Fibroblast of mammary gland (primary cell): ENCODE results near the gene LUZP2.

ENCODE experiments used
- DNase-seq: peaks from one replicate; pipeline ENCODE4 v3.0.0-alpha.2; 2010; ENCODE audit warnings: low read depth
- H3K4me3 ChIP-seq: 2 replicates; pipeline ENCODE4 v1.5.1; 2011; ENCODE audit warnings: low read depth, mild to moderate bottlenecking, low read length, moderate library complexity; ENCODE audit not compliant: control insufficient read depth
- TF ChIP-seq, protein P1 (sequence below): conservative IDR thresholded peaks from 2 replicates; pipeline ENCODE4 v1.5.1; 2011; ENCODE audit warnings: low read depth, low read length, inconsistent platforms; ENCODE audit not compliant: control insufficient read depth, insufficient read depth

The LUZP2 gene

DNA sequence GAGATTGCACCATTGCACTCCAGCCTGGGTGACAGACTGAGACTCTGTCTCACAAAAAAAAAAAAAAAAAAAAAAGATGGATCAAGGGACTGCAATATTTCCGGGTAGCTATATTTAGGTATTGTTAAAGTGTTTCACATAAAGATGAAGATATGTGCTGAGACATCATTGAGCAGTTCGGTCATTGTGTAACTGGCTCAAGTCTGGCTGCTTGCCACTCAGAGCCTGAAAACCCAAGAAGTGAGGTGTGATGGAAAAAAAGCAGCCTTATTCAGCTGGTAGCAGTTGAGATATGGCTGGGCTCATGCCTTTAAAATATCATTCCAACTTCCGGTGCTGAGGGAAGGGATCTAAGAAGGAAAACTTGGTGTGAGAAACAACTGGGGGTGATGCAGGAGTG is 46.9 kb downstream of the LUZP2 start:
- TF ChIP-seq, protein P1, sequence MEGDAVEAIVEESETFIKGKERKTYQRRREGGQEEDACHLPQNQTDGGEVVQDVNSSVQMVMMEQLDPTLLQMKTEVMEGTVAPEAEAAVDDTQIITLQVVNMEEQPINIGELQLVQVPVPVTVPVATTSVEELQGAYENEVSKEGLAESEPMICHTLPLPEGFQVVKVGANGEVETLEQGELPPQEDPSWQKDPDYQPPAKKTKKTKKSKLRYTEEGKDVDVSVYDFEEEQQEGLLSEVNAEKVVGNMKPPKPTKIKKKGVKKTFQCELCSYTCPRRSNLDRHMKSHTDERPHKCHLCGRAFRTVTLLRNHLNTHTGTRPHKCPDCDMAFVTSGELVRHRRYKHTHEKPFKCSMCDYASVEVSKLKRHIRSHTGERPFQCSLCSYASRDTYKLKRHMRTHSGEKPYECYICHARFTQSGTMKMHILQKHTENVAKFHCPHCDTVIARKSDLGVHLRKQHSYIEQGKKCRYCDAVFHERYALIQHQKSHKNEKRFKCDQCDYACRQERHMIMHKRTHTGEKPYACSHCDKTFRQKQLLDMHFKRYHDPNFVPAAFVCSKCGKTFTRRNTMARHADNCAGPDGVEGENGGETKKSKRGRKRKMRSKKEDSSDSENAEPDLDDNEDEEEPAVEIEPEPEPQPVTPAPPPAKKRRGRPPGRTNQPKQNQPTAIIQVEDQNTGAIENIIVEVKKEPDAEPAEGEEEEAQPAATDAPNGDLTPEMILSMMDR: no peak
- DNase-seq: no peak
- H3K4me3 ChIP-seq: no peak overlapping the region

DNA sequence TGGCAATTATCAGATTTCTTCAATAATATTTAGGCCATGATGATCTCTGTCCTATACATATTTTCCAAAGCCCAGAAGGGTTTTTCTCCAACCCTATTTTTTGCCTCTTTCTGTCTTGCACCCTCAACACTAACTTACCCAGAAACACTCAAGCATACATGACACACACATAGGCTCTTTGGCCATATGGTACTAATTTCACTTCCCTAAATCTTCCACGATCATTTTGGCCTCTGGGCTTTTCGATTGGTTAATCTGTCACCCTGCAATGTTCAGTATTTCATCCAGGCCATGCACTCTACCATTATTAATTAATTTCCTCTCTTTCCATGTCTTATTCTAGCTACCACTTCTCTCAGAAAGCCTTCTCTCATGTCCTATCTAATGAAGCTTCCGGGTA is 59.8 kb downstream of the LUZP2 start:
- DNase-seq: no peak
- no peak overlapping the region for H3K4me3 ChIP-seq
- TF ChIP-seq, protein P1: no peak

DNA sequence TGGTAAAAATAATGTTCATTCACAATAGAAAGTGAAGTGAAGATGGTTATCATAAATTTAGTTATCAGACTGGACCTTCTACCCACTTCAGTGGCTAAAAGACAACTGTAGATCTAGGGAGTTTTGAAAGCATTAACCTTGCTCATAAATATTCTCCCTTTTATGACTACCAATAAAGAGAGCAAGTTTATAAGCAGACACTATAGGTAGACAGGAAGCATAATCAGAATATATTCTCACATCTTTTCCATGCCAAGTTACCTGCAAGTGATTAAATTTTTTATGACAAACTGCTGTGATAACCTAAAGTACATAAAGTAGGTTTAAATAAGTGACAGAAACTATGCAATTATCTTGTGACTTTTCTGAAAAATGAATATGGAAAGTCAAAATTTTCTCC is 62.5 kb downstream of the LUZP2 start:
- H3K4me3 ChIP-seq: no peak overlapping the region
- no peak for DNase-seq
- TF ChIP-seq, protein P1: no peak

DNA sequence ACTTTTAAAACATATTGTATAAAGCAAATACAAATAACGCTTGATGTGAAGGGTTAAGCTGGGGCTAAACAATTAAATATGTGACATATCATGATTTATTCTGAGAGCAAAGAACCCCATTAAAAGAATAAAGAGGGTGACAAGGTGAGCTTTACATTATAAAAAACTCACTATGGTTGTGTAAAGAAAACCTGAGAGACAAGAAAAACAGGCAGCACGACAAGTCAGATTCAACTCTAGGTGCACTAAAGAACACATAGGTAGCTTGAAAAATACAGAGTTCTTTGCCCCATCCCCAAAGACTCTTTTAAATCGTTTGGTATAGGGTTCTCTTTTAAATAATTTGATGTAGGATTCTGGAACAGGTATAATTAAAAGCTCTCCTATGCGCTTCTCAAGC is 63.5 kb downstream of the LUZP2 start:
- TF ChIP-seq, protein P1: no peak
- no peak overlapping the region for H3K4me3 ChIP-seq
- no peak for DNase-seq

DNA sequence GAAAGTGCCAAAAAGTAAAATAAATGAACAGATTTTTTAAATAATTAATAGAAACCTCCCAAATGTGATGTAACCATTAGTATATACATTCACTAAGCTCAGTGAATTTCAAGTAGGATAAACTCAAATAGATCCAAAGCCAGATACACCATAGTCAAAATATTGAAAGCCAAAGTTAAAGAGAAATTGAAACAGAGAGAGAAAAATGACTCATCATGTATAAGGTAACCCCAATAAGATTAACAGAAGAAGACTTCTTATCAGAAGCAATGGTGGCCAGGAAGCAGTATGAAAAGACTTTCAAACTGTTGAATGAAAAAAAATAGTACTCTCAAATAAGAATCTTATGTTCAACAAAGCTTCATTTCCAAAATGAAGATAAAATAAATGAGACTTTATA is 70.5 kb downstream of the LUZP2 start:
- DNase-seq: no peak
- TF ChIP-seq, protein P1: no peak

DNA sequence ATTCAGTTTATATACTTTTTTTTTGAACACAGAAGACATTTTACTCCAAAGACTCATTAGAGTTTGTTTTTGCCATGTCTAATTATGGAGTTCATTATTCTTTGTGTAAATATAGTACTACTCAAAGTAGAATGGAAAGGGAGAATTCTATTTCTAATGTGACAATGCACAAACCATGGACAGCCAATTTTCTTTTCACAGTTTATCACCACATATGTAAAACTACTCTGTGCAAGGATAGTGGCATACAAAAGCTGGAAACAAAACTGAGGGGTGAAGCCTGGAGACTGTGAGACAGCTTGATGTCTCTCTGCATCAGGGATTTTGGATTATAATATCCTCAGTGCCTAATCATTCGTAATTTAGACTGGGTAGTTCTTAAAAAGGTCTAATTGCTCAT is 75.5 kb downstream of the LUZP2 start:
- TF ChIP-seq, protein P1: no peak
- DNase-seq: no peak
- no peak overlapping the region for H3K4me3 ChIP-seq

More for the DNA sequence above, 70.5 kb downstream of the LUZP2 start:
- no peak overlapping the region for H3K4me3 ChIP-seq

DNA sequence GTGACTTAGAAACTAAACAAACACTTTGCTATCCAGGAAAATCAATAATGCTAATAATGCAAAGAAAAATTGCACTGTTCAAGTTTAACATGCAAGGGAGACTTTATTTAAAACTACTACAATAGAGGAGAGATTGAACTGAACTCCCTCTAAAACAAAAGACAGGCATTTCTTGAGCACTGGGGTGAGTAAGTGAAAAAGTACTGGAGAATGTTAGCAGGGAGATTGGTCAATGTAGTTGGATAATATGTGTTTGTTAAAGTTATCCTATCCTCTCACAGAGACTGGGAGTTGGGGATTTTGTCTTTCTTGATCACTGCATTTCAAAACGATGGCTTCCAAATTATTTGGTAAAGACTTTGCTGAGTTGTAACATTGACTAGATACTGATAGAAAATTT is 77.6 kb downstream of the LUZP2 start:
- TF ChIP-seq, protein P1: no peak
- no peak for DNase-seq
- H3K4me3 ChIP-seq: no peak overlapping the region
